CD4-positive, CD25-positive, alpha-beta regulatory T cell (primary cell): ENCODE data around the gene IQSEC1. TPM values are rescaled to one million over a fixed set of nuclear protein-coding genes. Genes with fewer than 3 reads are reported as not detected.

Experiments
- ATAC-seq, 2 donors: fragments of 150-1000 bp; cut with Tn5 transposase; one replicate each; pipeline ENCODE4 v1.10.0; 2021; ENCODE audit warnings: low read depth in 2 of 2, moderate number of reproducible peaks in 2 of 2, moderate library complexity in 1 of 2
- DNase-seq, 3 donors: peaks; one replicate each; pipeline versions ENCODE4 v3.0.0 to v3.0.0-alpha.2; 2012 to 2022; ENCODE audit warnings: mixed read lengths in 1 of 3
- H3K27ac ChIP-seq: one replicate; pipeline ENCODE4 v1.7.0; 2013; ENCODE audit warnings: mild to moderate bottlenecking, low read length; ENCODE audit not compliant: insufficient read depth, poor library complexity, severe bottlenecking
- H3K27me3 ChIP-seq: one replicate; pipeline ENCODE4 v1.7.0; 2013; ENCODE audit warnings: low read length; ENCODE audit not compliant: control insufficient read depth, insufficient read depth
- H3K36me3 ChIP-seq: one replicate; pipeline ENCODE4 v1.7.0; 2013; ENCODE audit warnings: mild to moderate bottlenecking, low read length, moderate library complexity; ENCODE audit not compliant: control insufficient read depth, insufficient read depth
- H3K4me1 ChIP-seq: 2 replicates; pipeline ENCODE4 v1.7.0; 2013; ENCODE audit warnings: mild to moderate bottlenecking, low read length; ENCODE audit not compliant: insufficient read depth, control insufficient read depth, poor library complexity, severe bottlenecking
- H3K4me3 ChIP-seq: one replicate; pipeline ENCODE4 v1.7.0; 2013; ENCODE audit warnings: low read depth, mild to moderate bottlenecking, low read length, moderate library complexity
- H3K9me3 ChIP-seq, 2 experiments: 1 replicate in 1 of 2; 2 replicates in 1 of 2; pipeline ENCODE4 v1.7.0; 2013; ENCODE audit warnings: low read length in 2 of 2, mild to moderate bottlenecking in 1 of 2, moderate library complexity in 1 of 2; ENCODE audit not compliant: control insufficient read depth in 2 of 2
- H3K27ac Mint-ChIP-seq, 3 donors: one replicate each; pipeline ENCODE4 v1.8.0; 2020 to 2022; ENCODE audit warnings: mild to moderate bottlenecking in 3 of 3, mixed read lengths in 3 of 3, moderate library complexity in 2 of 3
- H3K27me3 Mint-ChIP-seq: one replicate; pipeline ENCODE4 v1.8.0; 2022; ENCODE audit warnings: mild to moderate bottlenecking, mixed read lengths
- H3K36me3 Mint-ChIP-seq: one replicate; pipeline ENCODE4 v1.8.0; 2020; ENCODE audit warnings: mixed read lengths
- H3K4me1 Mint-ChIP-seq, 4 donors: one replicate each; pipeline ENCODE4 v1.8.0; 2020 to 2022; ENCODE audit warnings: mixed read lengths in 4 of 4, mild to moderate bottlenecking in 1 of 4
- H3K4me3 Mint-ChIP-seq, 4 donors: one replicate each; pipeline ENCODE4 v1.8.0; 2020 to 2022; ENCODE audit warnings: mild to moderate bottlenecking in 4 of 4, mixed read lengths in 4 of 4, moderate library complexity in 3 of 4
- H3K9me3 Mint-ChIP-seq, 7 donors: one replicate each; pipeline ENCODE4 v1.8.0; 2020 to 2022; ENCODE audit warnings: mixed read lengths in 7 of 7, mild to moderate bottlenecking in 3 of 7, moderate library complexity in 2 of 7
- polyA plus RNA-seq, 4 donors: library from polyadenylated mRNA; unstranded; fragments of 300-500 nt; fragmentation: Illumina TruSeq; gene quantifications; one replicate each; pipeline ENCODE4 v1.2.3, GENCODE V29; 2021
- total RNA-seq: library from RNA; stranded (reverse); gene quantifications from one replicate; pipeline ENCODE4 v1.2.3, GENCODE V29; 2022

Gene IQSEC1
- total and polyA plus RNA-seq, 5 donors from 2014 or later: 17.7 to 131 (median 21.1) TPM

DNA sequence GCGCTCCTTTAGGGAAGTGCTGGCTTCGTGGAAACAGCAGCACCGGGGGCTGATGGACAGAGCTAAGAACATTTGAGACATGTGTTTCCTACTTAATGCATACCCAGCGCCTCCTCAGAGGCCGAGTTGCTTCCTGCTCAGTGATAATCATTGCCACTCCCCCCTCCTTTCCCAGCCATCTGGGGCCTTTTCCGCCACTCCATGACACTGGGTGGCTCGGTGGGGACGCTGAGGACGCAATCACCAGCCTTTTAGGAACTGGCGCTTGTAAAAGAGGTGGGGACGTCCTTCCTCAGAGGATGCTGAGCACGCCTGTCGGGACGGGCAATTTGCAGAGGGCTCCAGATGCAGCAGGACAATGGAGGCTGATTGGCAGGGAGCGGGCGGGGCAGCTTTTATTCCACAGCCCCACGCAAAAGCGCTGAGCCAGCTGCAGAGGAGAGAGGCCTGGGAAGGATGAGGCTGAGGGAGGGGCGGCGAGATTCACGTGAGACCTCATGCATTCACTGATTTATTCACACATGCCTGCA lies 22.2 kb upstream of the IQSEC1 start:
- no peaks in the 10 kb centered on the region for H3K36me3 ChIP-seq
- H3K27me3 ChIP-seq: no peaks in the 10 kb centered on the region
- no peak overlapping the region for H3K4me3 ChIP-seq
- Mint-ChIP-seq H3K4me3 (no peak overlapping the region), H3K4me1 (peaks cover 0 to 6% (median 0%) of the 10 kb centered on the region in 4 donors), H3K27me3 (peaks cover 6% of the 10 kb centered on the region), H3K27ac (no peak overlapping the region), H3K36me3 (no peaks in the 10 kb centered on the region), H3K9me3 (peaks cover 0 to 2% (median 0%) of the 10 kb centered on the region in 7 donors)
- H3K9me3 ChIP-seq: no peaks in the 10 kb centered on the region
- H3K4me1 ChIP-seq: peaks cover 6% of the 10 kb centered on the region
- no peak overlapping the region for H3K27ac ChIP-seq
- ATAC-seq (no peak), DNase-seq (no peak)

DNA sequence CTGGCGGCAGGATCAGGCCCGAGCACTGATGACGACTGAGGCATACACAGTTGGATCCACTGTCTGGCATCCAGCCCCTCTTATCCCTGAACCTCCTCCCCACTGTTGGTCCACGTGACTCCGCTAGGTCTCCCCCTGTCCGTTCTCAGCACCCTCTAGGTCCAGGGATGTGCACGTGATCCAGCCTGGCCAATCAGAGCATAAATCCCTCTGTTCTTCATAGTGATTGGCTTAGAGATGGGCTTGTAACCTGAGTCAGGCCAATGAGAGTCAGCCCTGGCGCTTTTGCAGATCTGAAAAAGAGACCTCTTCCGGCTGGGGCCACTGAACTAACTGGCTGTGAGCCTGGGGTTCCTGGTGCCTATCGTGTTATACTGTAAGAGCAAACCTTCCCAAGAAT lies 20.5 kb upstream of the IQSEC1 start:
- peaks cover 0 to 2% (median 0%) of the 10 kb centered on the region in 7 donors for H3K9me3 Mint-ChIP-seq
- no peaks in the 10 kb centered on the region for H3K27me3 ChIP-seq
- peaks cover 0 to 6% (median 0%) of the 10 kb centered on the region in 4 donors for H3K4me1 Mint-ChIP-seq
- no peaks in the 10 kb centered on the region for H3K36me3 Mint-ChIP-seq
- no peaks in the 10 kb centered on the region for H3K36me3 ChIP-seq
- no peak overlapping the region for H3K4me3 ChIP-seq
- no peaks in the 10 kb centered on the region for H3K9me3 ChIP-seq
- peaks cover 2% of the 10 kb centered on the region for H3K27me3 Mint-ChIP-seq
- ATAC-seq (no peak), DNase-seq (no peak)
- no peak overlapping the region for H3K27ac ChIP-seq
- peaks cover 6% of the 10 kb centered on the region for H3K4me1 ChIP-seq
- H3K27ac Mint-ChIP-seq: peak overlapping the region in 1 of 3 donors; percentile 2
- no peak overlapping the region for H3K4me3 Mint-ChIP-seq

- H3K9me3 ChIP-seq: no peaks in the 10 kb centered on the region
- Mint-ChIP-seq H3K9me3 (peaks cover 0 to 2% (median 0%) of the 10 kb centered on the region in 7 donors), H3K4me1 (peaks cover 0 to 6% (median 0%) of the 10 kb centered on the region in 4 donors), H3K27me3 (no peaks in the 10 kb centered on the region), H3K4me3 (no peak overlapping the region), H3K27ac (no peak overlapping the region), H3K36me3 (no peaks in the 10 kb centered on the region)
- no peak overlapping the region for H3K27ac ChIP-seq
- H3K36me3 ChIP-seq: no peaks in the 10 kb centered on the region
- ATAC-seq: no peak
- DNase-seq: no peak
- H3K4me3 ChIP-seq: no peak overlapping the region
- no peaks in the 10 kb centered on the region for H3K27me3 ChIP-seq
- H3K4me1 ChIP-seq: peaks cover 6% of the 10 kb centered on the region
Measured at GRCh38 chr3:13092621-13093617, 19.7 kb upstream of the IQSEC1 start.

- Histone ChIP-seq H3K27ac (no peak overlapping the region), H3K4me3 (no peak overlapping the region), H3K9me3 (no peaks in the 10 kb centered on the region), H3K27me3 (no peaks in the 10 kb centered on the region), H3K36me3 (no peaks in the 10 kb centered on the region), H3K4me1 (peaks cover 6% of the 10 kb centered on the region)
- Mint-ChIP-seq H3K9me3 (peaks cover 0 to 2% (median 0%) of the 10 kb centered on the region in 7 donors), H3K27ac (no peak overlapping the region), H3K36me3 (no peaks in the 10 kb centered on the region), H3K4me3 (no peak overlapping the region), H3K4me1 (peaks cover 0 to 9% (median 0%) of the 10 kb centered on the region in 4 donors), H3K27me3 (no peaks in the 10 kb centered on the region)
- ATAC-seq: peak; percentile 73 to 83
- DNase-seq: peak; percentile 60 to 83 (median 74)
Measured at GRCh38 chr3:13091898-13092611, 18.8 kb upstream of the IQSEC1 start.

DNA sequence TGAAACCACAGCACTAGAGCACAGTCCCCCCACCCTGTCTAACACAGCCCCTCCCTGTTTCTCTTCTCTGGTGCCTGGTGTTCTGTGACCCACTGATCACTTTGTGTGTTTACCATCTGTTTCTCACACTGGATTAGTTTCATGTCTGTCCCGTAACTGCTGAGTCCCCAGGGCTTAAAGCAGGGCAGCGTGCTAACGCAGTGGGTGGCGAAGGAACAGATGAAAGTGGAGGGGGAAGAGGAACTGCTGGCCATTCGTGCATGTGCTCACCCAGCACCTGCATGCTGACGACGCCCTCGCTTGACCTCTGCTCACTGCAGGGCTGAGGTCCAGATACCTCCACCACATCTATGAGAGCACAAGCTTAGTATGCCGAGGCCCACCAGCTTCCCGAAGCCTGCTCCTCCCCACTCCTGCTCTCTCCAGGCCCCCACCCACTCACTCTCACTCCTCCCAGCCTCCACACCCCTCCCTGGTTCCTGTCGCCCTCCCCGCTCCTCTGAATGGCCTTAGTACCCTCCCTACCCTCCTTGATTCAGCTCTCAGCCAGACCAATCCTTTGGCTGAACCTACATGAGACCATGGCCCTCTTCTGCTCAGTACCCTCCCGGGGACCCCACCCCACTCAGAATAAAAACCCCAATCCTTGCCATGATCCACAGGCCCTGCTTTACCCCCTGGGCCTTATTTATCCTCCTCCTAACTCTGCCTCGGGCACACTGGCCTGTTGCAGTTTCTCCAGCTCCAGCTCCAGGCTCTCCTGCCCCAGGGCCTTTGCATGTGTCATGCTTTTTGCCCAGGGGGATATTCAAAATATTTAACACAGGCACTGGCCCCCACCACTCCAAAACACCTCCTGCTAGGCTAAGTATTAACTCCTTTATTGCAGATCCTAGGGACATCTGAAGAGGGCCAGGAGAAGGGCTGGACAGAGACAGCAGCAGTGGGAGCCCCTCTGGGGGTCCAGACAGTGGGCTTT lies 15.1 kb upstream of the IQSEC1 start:
- peaks cover 0 to 12% (median 2%) of the 10 kb centered on the region in 4 donors for H3K4me1 Mint-ChIP-seq
- Histone ChIP-seq H3K4me3 (no peak overlapping the region), H3K27ac (no peak overlapping the region), H3K36me3 (no peaks in the 10 kb centered on the region), H3K27me3 (no peaks in the 10 kb centered on the region), H3K9me3 (no peaks in the 10 kb centered on the region), H3K4me1 (peaks cover 6% of the 10 kb centered on the region)
- H3K27me3 Mint-ChIP-seq: no peaks in the 10 kb centered on the region
- H3K36me3 Mint-ChIP-seq: no peaks in the 10 kb centered on the region
- no peak for DNase-seq
- ATAC-seq: no peak
- H3K4me3 Mint-ChIP-seq: no peak overlapping the region
- H3K27ac Mint-ChIP-seq: peak overlapping the region in 1 of 3 donors; percentile 46
- no peaks in the 10 kb centered on the region for H3K9me3 Mint-ChIP-seq

- H3K36me3 Mint-ChIP-seq: no peaks in the 10 kb centered on the region
- Histone ChIP-seq H3K9me3 (no peaks in the 10 kb centered on the region), H3K4me3 (no peak overlapping the region), H3K36me3 (no peaks in the 10 kb centered on the region), H3K27ac (no peak overlapping the region), H3K27me3 (no peaks in the 10 kb centered on the region), H3K4me1 (peaks cover 6% of the 10 kb centered on the region)
- no peaks in the 10 kb centered on the region for H3K27me3 Mint-ChIP-seq
- H3K4me1 Mint-ChIP-seq: peaks cover 0 to 12% (median 2%) of the 10 kb centered on the region in 4 donors
- H3K27ac Mint-ChIP-seq: peak overlapping the region in 2 of 3 donors; percentile 3 to 36
- DNase-seq: no peak
- no peak overlapping the region for H3K4me3 Mint-ChIP-seq
- ATAC-seq: no peak
- no peaks in the 10 kb centered on the region for H3K9me3 Mint-ChIP-seq
Measured at GRCh38 chr3:13087320-13087990, 14.2 kb upstream of the IQSEC1 start.
